ENCODE results near the gene SLC9A9. TPM values are rescaled to one million over a fixed set of nuclear protein-coding genes. Genes with fewer than 3 reads are reported as not detected.

The SLC9A9 gene
- total RNA-seq, 4 donors from 2014 or later: 12.8 to 63.8 (median 33.3) TPM

DNA sequence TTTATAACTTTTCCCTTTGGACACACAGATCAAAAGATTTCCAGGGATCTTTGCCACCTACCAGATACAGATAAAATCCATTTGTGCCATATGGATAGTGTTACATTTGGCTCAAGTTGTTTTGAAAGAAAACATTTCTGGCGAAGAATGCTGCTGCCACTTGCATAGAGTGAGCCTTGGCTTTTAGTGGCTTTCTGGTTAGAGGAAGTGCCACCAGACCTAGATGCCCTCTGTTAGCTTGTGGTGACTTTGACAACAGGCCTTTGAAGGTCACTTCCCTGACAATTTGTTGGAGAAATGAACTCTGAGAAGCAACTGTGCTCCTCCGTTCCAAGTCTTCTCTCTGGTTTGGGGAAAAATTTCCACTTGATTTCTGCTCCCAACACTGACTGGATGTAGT lies 570.7 kb downstream of the SLC9A9 start:
- Histone ChIP-seq H3K4me1 (no peaks in the 10 kb centered on the region), H3K4me3 (no peak overlapping the region), H3K27me3 (no peaks in the 10 kb centered on the region), H3K9me3 (no peaks in the 10 kb centered on the region), H3K27ac (no peak overlapping the region), H3K36me3 (no peaks in the 10 kb centered on the region)
- TF ChIP-seq, protein P1, sequence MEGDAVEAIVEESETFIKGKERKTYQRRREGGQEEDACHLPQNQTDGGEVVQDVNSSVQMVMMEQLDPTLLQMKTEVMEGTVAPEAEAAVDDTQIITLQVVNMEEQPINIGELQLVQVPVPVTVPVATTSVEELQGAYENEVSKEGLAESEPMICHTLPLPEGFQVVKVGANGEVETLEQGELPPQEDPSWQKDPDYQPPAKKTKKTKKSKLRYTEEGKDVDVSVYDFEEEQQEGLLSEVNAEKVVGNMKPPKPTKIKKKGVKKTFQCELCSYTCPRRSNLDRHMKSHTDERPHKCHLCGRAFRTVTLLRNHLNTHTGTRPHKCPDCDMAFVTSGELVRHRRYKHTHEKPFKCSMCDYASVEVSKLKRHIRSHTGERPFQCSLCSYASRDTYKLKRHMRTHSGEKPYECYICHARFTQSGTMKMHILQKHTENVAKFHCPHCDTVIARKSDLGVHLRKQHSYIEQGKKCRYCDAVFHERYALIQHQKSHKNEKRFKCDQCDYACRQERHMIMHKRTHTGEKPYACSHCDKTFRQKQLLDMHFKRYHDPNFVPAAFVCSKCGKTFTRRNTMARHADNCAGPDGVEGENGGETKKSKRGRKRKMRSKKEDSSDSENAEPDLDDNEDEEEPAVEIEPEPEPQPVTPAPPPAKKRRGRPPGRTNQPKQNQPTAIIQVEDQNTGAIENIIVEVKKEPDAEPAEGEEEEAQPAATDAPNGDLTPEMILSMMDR (IDR thresholded peaks at IDR 0.05): no peak
- no peak for TF ChIP-seq POLR2A (IDR thresholded peaks at IDR 0.05)
- DNase-seq: no peak
- intact Hi-C loops (cut with DNase I; ENCODE audit: low total_unique reads): no loop called here

DNA sequence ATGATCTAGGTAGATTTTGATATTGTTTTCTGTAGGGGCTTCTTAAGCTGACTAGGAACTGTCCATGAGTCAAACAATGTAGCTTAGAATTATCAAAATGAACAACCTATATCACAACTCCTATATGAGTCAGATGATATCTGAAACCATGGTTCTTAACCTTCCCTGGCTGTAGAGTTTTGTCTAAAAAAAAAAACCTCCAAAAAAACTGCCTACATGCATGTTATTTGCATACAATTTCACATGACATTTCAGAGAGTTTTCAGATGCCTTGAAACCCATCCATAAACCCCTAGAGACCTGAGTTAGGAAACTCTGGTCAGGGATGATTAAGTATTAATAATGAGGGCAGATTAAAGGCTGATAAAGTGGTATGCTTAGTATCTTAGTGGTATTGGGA lies 571.7 kb downstream of the SLC9A9 start:
- TF ChIP-seq, protein P1 (IDR thresholded peaks at IDR 0.05): no peak
- no peak for DNase-seq
- Histone ChIP-seq H3K9me3 (no peaks in the 10 kb centered on the region), H3K27ac (no peak overlapping the region), H3K4me3 (no peak overlapping the region), H3K27me3 (no peaks in the 10 kb centered on the region), H3K36me3 (no peaks in the 10 kb centered on the region), H3K4me1 (no peaks in the 10 kb centered on the region)
- intact Hi-C loops (cut with DNase I; ENCODE audit: low total_unique reads): no loop called here

DNA sequence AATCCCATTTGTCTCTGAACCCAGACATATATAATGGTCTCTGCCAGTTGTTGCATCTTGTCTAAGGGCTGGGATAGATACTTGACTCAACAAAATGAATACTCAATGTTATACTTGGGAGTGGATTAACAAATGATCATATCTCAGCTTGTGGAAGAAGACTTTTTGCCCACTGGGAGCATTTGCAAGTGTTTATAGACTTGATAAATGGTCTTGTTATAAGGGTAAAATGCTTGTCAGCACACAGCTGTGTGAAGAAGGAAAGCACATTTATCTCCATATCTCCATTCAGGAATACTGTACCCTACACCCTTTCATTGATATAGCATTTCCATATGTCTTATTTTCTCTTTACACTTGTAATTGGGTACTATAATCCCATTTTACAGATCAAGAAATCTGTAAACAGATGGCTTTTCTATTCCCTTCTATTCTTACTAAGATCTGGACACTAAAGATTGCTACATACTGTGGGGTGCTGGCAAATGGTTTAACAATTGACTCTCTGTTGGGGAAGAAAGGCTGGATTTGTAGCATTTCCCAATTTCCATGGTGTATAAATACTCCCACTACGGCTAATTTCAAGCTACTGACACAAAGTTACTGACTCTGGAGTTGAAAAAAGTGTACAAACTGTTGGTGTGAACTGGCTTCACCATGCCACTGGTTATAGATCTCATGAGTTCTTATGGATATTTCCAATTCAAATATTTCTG lies 574.1 kb downstream of the SLC9A9 start:
- Histone ChIP-seq H3K27me3 (no peaks in the 10 kb centered on the region), H3K4me3 (no peak overlapping the region), H3K36me3 (no peaks in the 10 kb centered on the region), H3K4me1 (no peaks in the 10 kb centered on the region), H3K27ac (no peak overlapping the region), H3K9me3 (no peaks in the 10 kb centered on the region)
- DNase-seq: no peak
- intact Hi-C loops (cut with DNase I; ENCODE audit: low total_unique reads): no loop called here
- TF ChIP-seq, protein P1 (IDR thresholded peaks at IDR 0.05): no peak
- no peak for TF ChIP-seq POLR2A (IDR thresholded peaks at IDR 0.05)

DNA sequence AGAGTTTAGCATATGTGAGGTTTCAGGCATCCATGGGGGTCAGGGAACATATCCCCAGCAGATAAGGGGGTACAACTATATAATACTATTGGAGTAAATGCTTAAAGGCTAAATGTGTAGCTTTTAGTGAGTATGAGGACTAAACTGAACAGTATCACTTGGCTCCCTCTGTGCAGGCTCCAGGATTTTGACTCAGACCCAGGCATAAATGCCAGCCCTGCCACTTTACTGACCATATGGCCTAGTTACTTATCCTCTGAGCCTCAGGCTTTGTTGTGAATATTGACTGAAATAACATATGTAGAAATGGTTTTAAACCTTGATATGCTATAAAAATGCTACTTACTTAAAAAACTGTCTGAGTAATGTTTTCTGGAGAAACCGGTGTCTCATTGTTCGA lies 577.1 kb downstream of the SLC9A9 start:
- intact Hi-C loops (cut with DNase I; ENCODE audit: low total_unique reads): no loop called here
- no peaks in the 10 kb centered on the region for H3K27me3 ChIP-seq
- TF ChIP-seq, protein P1 (IDR thresholded peaks at IDR 0.05): no peak
- TF ChIP-seq POLR2A (IDR thresholded peaks at IDR 0.05): no peak
- no peaks in the 10 kb centered on the region for H3K4me1 ChIP-seq
- no peaks in the 10 kb centered on the region for H3K9me3 ChIP-seq
- no peak for DNase-seq
- no peak overlapping the region for H3K4me3 ChIP-seq
- no peaks in the 10 kb centered on the region for H3K36me3 ChIP-seq
- H3K27ac ChIP-seq: no peak overlapping the region

DNA sequence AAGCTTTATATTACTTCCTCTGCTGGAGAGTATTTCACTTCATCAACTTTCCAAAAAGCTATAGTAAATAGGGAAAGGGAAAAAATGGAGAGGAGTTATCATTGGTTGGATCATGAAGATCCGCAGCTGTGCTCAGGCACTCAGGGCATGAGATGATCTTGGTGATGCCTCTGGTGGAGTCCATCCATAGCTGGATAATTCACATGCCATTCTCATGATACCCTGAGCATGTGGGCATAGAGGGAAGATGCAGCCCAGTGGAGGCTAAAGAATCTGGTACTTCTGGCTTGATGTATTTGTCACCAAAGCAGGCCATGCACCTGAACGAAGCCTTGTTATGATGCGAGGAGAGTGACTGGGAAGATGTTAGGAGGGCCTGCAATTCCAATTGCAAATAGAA lies 578.5 kb downstream of the SLC9A9 start:
- intact Hi-C loops (cut with DNase I; ENCODE audit: low total_unique reads): no loop called here
- H3K4me3 ChIP-seq: no peak overlapping the region
- H3K4me1 ChIP-seq: no peaks in the 10 kb centered on the region
- no peaks in the 10 kb centered on the region for H3K36me3 ChIP-seq
- no peaks in the 10 kb centered on the region for H3K27me3 ChIP-seq
- no peaks in the 10 kb centered on the region for H3K9me3 ChIP-seq
- TF ChIP-seq POLR2A (IDR thresholded peaks at IDR 0.05): no peak
- TF ChIP-seq, protein P1 (IDR thresholded peaks at IDR 0.05): no peak
- DNase-seq: no peak
- no peak overlapping the region for H3K27ac ChIP-seq

Data from uterus (tissue), 4 donors.